OCI-LY3 (cell line): Measurements from ENCODE around the gene HINFP.

Experiments
- CTCF ChIP-seq: fragments of 200-600, 300-600 bp; sonication (generic); IDR thresholded peaks from 2 replicates; pipeline ENCODE4 v1.5.1; 2014; ENCODE audit warnings: antibody characterized with exemption, low read length, low read depth
- EZH2phosphoT487 ChIP-seq: fragments of 200-600 bp; shearing (Covaris generic); IDR thresholded peaks from 2 replicates; pipeline ENCODE4 v1.6.1; 2018; ENCODE audit warnings: antibody characterized with exemption, mixed run types, low read depth

- no peak for TF ChIP-seq CTCF
- TF ChIP-seq EZH2phosphoT487: no peak
Measured at GRCh38 chr11:119089319-119089718, 32.1 kb upstream of the HINFP start.
